GM06990 (cell line): Measurements from ENCODE around the gene HDAC4.

Experiments used
- DNase-seq: peaks from one replicate; pipeline ENCODE4 v3.0.0-alpha.2; 2011; ENCODE audit not compliant: insufficient read length; ENCODE audit errors: extremely low read depth
- H3K27me3 ChIP-seq: replicated peaks from 2 replicates; pipeline ENCODE4 v1.6.0; 2011; ENCODE audit warnings: low read length; ENCODE audit not compliant: control insufficient read depth, insufficient read depth
- H3K36me3 ChIP-seq: 2 replicates; pipeline ENCODE4 v1.5.1; 2011; ENCODE audit warnings: low read length; ENCODE audit not compliant: control insufficient read depth, insufficient read depth
- H3K4me3 ChIP-seq: replicated peaks from 2 replicates; pipeline ENCODE4 v1.5.1; 2011; ENCODE audit warnings: low read depth, mild to moderate bottlenecking, control low read depth, low read length
- CTCF ChIP-seq: IDR thresholded peaks from 2 replicates; pipeline ENCODE4 v1.5.1; 2011; ENCODE audit warnings: low read length, control low read depth, mild to moderate bottlenecking, inconsistent platforms; ENCODE audit not compliant: insufficient read depth, poor library complexity, severe bottlenecking

The HDAC4 gene

GRCh38 chr2:239171643-239172042 lies 229.2 kb downstream of the HDAC4 start:
- H3K4me3 ChIP-seq, result no peak overlapping the region
- DNase-seq, result no peak
- no peak for TF ChIP-seq CTCF
- no peaks in the 10 kb centered on the region for H3K27me3 ChIP-seq
- H3K36me3 ChIP-seq, result no peaks in the 10 kb centered on the region; the same call in 1 of the 2 replicates

- no peaks in the 10 kb centered on the region for H3K27me3 ChIP-seq
- no peak for TF ChIP-seq CTCF
- no peaks in the 10 kb centered on the region; the same call in 1 of the 2 replicates for H3K36me3 ChIP-seq
- no peak for DNase-seq
- no peak overlapping the region for H3K4me3 ChIP-seq
Observed at GRCh38 chr2:239169311-239170048, 231.3 kb downstream of the HDAC4 start.

GRCh38 chr2:239168575-239168974 lies 232.2 kb downstream of the HDAC4 start:
- no peak for DNase-seq
- Histone ChIP-seq H3K36me3 (no peaks in the 10 kb centered on the region; the same call in 1 of the 2 replicates), H3K27me3 (no peaks in the 10 kb centered on the region), H3K4me3 (no peak overlapping the region)
- TF ChIP-seq CTCF, result no peak

- DNase-seq, result no peak
- H3K4me3 ChIP-seq, result no peak overlapping the region
- no peak for TF ChIP-seq CTCF
- no peaks in the 10 kb centered on the region; the same call in 1 of the 2 replicates for H3K36me3 ChIP-seq
- H3K27me3 ChIP-seq, result no peaks in the 10 kb centered on the region
Observed at GRCh38 chr2:239167766-239168444, 232.9 kb downstream of the HDAC4 start.

GRCh38 chr2:239167011-239167673 lies 233.7 kb downstream of the HDAC4 start:
- no peak overlapping the region for H3K4me3 ChIP-seq
- no peaks in the 10 kb centered on the region for H3K27me3 ChIP-seq
- no peak for TF ChIP-seq CTCF
- no peak for DNase-seq
- H3K36me3 ChIP-seq, result no peaks in the 10 kb centered on the region; the same call in 1 of the 2 replicates
